GM12892 (cell line): ENCODE results near the gene ZNF418.

Experiments used
- POLR2A ChIP-seq: IDR thresholded peaks from 2 replicates; pipeline ENCODE4 v1.6.1; 2011; ENCODE audit warnings: low read depth, low read length, control low read depth
- POLR2AphosphoS5 ChIP-seq: IDR thresholded peaks from 2 replicates; pipeline ENCODE4 v1.6.1; 2011; ENCODE audit warnings: low read depth, low read length, control low read depth
- TAF1 ChIP-seq: IDR thresholded peaks from 2 replicates; pipeline ENCODE4 v1.6.1; 2011; ENCODE audit warnings: low read depth, mild to moderate bottlenecking, control low read depth, low read length, borderline replicate concordance

- no peak for TF ChIP-seq TAF1
- no peak for TF ChIP-seq POLR2A
- no peak for TF ChIP-seq POLR2AphosphoS5
Observed at GRCh38 chr19:57935731-57936130, 529 bp upstream of the ZNF418 start.
